Esophagus squamous epithelium (tissue), 4 donors: Measurements from ENCODE around the gene LIN7A.

Experiments used
- POLR2A ChIP-seq, 4 donors: fragments of 450-650 bp; IDR thresholded peaks; one replicate each; pipeline ENCODE4 v1.6.1; 2017; ENCODE audit warnings: antibody characterized with exemption in 4 of 4, mild to moderate bottlenecking in 4 of 4, moderate library complexity in 3 of 4
- TF ChIP-seq, protein P1 (sequence below), 6 experiments: fragments of 450-650 bp in 4 of 6; fragments of 200-600 bp in 2 of 6; sonication (generic) in 2 of 6; IDR thresholded peaks; one replicate each; pipeline ENCODE4 v1.5.1; 2016 to 2019; ENCODE audit warnings: antibody characterized with exemption in 6 of 6, mild to moderate bottlenecking in 4 of 6, moderate library complexity in 4 of 6

DNA sequence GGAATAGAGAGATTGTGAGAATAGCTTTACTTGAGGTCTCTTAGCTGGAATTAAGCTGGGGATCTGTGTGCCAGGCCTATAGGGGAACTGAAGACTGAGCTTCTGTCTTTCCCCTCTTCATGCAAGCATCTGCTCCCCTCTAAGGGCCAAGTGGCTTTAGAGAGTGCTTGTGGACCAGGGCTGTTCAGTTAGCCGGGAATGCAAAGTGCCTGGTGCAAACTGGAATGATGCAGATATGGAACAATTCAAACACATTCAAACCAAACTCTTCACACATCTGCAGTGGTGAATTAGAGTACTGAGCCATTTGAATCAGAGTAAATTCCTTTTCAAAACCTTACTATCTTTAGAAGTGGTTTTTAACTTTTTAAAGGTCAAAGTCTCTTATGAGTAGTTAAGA lies 99.0 kb downstream of the LIN7A start:
- TF ChIP-seq, protein P1, sequence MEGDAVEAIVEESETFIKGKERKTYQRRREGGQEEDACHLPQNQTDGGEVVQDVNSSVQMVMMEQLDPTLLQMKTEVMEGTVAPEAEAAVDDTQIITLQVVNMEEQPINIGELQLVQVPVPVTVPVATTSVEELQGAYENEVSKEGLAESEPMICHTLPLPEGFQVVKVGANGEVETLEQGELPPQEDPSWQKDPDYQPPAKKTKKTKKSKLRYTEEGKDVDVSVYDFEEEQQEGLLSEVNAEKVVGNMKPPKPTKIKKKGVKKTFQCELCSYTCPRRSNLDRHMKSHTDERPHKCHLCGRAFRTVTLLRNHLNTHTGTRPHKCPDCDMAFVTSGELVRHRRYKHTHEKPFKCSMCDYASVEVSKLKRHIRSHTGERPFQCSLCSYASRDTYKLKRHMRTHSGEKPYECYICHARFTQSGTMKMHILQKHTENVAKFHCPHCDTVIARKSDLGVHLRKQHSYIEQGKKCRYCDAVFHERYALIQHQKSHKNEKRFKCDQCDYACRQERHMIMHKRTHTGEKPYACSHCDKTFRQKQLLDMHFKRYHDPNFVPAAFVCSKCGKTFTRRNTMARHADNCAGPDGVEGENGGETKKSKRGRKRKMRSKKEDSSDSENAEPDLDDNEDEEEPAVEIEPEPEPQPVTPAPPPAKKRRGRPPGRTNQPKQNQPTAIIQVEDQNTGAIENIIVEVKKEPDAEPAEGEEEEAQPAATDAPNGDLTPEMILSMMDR (IDR thresholded peaks at IDR 0.05): no peak
- TF ChIP-seq POLR2A (IDR thresholded peaks at IDR 0.05): no peak
